HG02798 (cell line): Measurements from ENCODE around the gene SPO11.

Source experiments
- ATAC-seq: cut with Tn5 transposase; IDR thresholded peaks from one replicate; pipeline ENCODE4 v1.9.1; 2021; ENCODE audit warnings: mild to moderate bottlenecking; ENCODE audit not compliant: unreplicated experiment, poor library complexity

SPO11 gene, protein sequence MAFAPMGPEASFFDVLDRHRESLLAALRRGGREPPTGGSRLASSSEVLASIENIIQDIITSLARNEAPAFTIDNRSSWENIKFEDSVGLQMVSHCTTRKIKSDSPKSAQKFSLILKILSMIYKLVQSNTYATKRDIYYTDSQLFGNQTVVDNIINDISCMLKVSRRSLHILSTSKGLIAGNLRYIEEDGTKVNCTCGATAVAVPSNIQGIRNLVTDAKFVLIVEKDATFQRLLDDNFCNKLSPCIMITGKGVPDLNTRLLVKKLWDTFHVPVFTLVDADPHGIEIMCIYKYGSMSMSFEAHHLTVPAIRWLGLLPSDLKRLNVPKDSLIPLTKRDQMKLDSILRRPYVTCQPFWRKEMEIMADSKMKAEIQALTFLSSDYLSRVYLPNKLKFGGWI

DNA sequence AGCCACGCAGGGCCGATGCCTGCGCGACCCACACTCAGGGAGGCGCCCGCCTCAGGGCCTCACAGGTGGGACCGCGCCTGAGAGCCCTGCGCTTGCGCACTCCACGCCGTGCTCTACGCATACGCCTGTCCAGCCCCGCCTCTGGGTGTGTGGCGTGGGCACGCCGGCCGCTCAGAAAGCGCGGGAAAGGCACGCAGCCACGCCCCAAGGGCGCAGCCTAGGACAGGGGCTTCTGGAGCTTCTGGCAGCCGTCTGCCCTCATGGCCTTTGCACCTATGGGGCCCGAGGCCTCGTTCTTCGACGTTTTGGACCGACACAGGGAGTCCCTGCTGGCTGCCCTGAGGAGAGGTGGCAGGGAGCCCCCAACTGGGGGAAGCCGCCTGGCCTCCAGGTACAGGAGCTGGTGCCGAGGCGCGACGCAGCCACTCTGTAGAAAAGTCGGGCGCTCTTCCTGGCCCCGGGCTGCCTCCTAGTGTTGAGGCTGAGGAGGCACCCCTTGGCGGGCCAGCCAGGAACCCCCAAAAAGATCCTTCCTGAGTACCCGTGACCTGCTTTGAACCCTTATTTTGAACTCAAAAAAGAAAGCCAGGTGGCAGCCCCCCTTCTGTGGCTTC lies at the start of gene SPO11:
TSS of gene SPO11 (plus strand) at position 196 of the 614 bp plus-strand sequence. CDS start at position 261, 65 bp downstream.
- ATAC-seq: no peak

DNA sequence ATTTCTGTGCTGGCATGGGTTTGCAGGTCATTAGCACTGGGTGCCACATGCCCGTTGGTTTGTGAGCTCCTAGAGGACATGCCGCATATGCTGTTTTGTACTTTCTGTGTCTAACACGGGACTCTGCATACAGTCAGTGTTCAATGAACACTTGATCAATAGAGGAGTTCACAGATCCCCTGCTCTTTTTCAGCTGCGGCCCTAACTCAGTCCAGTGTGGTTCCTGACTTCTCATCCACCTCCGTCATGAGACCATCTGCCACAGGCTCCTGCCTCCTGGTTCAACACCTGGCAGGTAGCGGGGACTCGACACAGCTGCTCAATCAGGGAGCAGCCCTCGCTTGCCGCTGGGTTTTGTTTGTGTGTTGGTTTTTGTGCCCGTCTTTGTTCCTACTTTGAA lies 49.4 kb upstream of the SPO11 start:
- ATAC-seq: no peak

DNA sequence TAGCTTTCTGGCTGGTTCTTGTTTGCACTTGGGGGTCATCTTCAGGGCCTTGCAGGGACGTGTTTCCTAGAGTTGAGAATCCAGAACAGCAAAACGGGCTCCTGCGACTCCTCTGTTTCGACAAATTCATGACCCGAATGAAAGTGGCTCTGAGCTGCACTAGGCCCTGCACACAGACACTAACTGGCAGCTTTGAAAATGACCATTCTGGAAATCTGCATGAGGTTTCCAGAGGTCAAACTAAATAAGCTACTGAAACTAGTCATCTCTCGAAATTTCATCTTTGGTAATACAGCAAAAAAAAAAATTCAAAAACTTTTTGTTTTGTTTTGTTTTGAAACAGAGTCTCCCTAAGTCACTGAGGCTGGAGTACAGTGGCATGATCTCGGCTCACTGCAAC lies 47.7 kb upstream of the SPO11 start:
- ATAC-seq: no peak

DNA sequence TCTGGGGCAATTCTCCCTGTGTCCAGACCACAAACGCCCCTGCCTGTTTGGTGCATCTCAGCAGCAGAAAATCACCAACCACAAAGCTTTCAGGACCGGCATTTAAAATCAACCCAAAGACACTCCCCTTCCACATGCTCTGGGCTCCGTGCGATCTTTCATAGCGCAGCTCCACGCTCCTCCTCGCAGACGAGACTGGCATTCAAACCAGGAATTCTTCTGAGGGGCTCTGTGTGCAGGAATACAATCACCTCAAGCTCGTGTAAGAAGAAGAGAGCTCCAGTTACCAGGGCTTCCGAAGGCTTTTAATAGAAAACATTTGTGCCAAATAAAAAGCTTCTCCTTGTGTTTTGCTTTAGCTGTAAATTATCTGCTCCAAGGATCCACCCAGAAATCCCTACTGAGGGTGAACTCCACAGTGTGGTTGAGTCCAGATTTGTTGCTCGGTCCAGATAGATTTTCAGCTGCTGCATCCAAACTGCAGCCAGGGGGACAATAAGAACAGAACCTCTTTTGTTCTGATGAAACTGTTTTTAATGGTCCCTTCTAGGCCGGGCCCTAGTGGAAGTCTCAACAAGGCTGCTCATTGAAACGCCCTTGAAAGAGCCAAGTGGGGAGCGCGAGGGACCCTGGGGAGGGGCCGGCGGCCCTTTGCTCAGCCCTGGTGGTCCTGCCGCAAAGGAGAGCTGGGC lies 46.8 kb upstream of the SPO11 start:
- no peak for ATAC-seq

DNA sequence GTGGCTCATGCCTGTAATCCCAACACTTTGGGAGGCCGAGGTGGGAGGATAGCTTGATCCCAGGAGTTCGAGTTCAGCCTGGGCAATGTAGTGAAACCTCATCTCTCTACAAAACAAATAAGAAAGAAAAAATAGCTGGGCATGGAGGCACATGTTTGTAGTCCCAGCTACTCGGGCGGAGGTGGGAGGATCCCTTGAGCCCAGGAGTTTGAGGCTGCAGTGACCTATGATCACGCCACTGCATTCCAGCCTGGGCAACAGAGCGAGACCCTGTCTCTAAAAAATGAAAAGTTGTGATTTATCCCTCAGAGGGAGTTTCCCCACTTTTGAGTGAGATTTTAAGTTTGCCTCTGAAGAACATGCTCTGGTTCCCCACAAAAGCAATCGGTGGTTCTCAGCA lies 45.7 kb upstream of the SPO11 start:
- ATAC-seq: no peak

DNA sequence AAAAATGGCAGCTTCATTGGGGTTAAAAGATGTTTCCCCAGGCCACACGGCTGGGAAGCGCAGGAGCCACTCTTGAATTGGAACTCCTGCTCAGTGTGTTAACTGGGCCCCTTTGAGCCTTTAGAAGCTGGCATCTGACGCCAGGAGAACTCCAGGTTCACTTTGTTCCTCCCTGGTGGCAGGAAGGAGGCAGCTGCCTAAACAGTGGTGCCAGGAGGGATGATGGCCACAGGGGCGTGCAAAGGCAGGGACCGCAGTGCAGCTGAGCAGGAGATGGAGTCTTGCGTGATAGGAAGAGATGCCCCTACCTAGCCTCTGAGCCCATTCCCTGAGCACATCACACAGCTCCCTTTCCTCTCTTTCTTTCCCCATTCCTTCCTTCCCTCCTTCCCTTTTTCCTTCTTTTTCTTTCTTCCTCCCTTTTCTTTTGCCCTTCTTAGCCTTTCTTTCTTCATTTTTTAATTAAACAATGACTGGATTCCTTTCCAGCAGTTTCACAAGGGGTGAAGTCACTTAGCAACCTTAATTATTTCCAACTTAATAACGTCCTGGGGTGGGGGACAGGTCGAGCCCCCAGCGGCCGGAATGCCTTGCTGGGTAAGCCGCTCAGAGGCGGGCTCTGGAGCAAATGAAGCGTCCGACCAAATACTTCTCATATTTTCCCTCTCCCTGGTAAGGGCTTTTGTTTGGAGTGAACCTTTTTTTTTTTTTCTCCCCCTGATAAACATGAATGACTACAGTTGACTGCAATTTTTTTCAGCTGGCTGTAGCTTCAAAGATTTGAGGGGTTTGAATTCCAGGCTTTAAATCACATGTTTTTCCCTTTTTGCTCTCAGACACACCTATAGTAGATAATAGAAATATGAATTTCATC lies 42.4 kb upstream of the SPO11 start:
- ATAC-seq: no peak

DNA sequence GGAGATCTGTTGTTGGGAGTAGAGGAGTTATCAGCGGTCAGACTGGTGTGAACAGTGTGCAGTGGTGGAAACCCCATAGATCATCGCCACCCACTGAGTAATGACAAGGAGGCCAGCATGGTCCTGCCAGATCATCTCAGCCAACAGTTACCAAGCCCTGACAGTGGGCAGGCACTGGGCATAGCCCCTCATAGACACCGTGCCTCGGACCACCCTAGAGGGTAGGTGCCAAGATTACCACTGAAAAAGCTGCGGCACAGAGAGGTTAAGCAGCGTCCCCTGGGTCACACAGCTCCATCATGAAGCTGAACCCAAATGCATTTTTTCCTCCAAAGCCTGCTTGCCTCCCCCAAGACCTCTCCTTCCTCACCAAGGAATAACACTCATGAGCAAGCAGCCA lies 41.7 kb upstream of the SPO11 start:
- no peak for ATAC-seq

DNA sequence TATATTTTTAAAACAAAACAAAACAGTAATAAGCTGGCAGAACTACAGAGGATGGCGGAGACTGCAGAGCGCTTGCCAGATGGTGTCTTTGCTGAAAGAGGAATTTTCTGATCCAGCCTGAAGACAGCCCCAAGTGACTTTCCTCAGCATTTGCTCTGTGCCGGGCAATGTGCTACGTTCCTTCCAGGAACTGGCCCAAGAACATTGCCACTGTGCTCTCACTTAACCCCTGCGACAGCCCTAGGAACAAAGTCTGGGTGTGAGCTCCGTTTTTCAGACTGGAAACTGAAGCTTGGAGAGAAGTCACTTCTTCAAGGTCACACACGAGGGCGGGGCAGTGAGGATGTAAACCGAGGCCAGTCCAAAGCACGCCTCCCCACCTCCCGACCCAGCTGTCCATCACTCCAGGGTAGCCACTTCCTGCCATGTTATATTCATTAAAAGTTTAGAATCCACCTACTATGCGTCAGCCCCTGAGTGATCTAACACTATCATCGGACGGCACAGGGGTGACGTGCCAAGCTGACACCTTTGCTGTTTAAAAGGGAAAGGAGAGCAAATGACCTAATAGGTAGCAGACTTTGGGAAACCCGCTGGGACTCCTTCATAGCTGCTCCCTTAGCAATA lies 40.8 kb upstream of the SPO11 start:
- ATAC-seq: no peak

DNA sequence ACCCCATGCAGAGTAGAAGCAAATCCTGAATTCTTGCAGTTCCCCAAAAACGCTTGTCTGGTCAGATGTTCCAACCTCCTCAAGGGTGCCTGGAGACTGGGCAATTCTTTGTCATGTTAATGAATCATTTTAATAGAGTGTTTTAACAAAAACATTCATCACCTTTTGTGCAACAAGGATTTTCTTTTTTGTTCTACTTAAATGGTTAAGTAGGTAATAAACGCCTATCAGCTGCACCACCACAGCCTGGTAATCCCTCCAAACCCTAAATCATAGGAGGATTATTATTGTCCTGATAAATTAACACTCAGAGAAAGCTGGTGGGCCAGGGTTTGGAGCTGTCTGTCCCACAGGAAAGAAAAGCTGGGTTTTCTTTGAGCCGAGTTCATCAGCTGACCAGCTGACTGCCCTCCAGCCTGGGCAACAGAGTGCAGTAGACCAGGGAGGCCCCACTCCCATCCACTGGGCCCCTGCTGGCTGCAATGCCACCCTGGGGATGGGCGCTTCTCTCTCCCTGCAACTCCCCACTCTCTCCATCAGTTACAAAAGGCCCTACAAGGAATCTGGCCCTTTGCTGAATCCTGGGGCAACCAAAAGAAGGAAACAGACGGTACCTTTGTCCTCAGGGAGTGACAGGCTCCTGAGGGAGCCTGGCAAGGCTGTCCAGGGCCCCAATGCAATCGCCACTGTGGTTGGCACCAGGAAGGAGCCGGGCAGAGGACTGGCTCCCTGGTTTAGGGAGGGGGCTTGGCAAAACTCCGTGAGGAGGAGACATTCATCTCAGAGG lies 40.0 kb upstream of the SPO11 start:
- ATAC-seq: no peak

DNA sequence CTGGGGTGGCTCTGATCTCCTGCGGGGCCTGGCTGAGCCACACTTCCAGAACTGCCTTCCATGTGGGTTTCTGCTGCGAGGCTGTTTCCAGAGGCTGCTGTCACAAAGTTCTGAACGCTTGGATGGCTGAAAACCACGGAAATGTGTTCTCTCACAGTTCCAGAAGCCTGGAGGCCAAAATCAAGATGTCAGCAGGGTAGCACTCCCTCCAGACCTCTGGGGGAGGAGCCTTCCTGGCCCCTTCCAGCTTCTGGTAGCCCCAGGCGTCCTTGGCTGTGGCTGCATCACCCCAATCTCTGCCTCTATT lies 39.5 kb upstream of the SPO11 start:
- ATAC-seq: no peak

DNA sequence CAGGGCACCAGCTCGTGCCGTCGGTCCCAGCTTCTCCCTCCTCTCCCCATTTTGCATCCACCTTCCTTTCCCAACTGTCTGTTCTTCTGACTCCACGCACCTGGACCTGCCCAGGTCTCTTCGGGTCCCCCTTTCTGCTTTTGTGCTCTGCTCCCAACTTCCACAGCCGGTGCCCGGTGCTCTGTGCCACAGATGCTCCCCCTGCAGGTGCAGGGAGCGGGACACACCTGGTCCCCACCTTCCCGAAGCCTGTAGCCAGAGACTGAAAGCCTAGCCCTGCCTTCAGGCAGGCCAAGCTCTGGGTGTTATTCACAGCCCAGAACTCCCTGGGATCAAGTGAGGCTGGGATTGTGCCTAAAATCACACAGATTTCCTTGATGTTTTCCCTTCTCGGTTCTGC lies 38.6 kb upstream of the SPO11 start:
- ATAC-seq: no peak

DNA sequence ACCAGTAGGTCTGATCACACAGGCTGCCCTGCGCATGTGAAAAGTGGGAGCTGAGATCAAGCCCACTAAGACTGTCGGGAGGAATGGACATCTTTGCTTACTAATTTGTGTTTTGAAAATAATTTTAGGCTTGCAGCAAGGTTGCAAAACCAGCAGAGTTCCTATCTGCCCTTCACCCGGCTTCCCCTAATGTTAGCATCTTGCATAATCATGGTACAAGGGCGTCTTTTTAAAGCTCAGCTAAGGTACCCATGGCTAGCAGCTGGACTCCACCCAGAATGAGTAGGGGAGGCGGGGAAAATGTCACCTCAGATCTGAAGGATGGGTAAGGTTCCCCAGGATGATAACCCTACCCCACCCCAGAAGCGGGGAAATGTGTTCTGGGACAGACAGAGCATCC lies 37.9 kb upstream of the SPO11 start:
- no peak for ATAC-seq

DNA sequence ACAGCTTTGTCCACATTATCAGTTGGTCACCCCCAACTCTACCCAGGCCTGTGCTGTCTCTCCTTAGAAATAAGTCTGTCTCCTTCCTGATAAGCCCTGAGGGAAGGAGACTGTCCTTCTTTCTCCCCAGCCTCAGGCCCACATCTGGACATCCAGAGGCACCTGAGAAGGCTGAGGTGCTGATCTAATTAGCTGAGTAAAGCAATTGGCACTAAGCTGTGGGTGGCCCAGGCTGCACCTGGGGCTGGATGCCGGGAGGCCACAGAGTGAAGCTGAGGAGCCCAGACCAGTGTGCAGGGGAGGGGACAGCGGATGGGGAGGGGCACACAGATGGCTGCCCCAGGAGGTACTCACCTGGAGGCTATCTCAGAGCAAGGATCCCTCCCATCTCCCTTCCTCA lies 37.0 kb upstream of the SPO11 start:
- ATAC-seq: no peak

DNA sequence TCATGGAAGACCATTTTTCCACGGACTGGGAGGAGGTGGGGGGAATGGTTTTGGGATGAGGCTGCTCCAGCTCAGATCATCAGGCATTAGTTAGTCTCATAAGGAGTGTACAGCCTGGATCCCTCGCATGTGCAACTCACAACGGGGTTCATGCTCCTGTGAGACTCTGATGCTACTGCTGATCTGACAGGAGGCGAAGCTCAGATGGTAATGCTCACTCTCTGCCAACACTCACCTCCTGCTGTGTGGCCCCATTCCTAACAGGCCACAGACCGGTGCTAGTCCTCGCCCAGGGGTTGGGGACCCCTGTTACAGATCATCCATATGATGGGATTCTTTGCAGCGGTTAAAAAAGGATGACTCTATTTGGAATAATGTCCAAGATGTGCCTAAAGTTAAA lies 35.6 kb upstream of the SPO11 start:
- no peak for ATAC-seq

DNA sequence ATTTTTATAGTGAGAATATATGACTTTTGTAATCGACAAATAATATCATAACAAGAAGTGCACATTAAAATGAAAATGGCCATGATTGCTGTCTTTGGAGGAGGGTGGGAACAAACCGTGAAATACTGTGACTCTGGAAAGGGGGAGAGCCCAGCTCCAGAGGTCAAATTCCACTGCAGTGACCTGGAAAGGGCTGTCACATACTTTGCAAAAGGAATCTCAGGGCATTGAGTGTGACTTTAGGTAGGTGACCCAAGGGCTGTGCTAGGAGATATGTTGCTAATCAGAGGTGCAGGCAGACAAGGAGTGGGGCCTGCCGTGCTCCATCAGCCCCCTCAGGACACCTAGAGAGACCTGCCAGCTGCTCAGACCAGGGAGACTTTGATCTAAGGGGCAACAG lies 35.1 kb upstream of the SPO11 start:
- no peak for ATAC-seq

DNA sequence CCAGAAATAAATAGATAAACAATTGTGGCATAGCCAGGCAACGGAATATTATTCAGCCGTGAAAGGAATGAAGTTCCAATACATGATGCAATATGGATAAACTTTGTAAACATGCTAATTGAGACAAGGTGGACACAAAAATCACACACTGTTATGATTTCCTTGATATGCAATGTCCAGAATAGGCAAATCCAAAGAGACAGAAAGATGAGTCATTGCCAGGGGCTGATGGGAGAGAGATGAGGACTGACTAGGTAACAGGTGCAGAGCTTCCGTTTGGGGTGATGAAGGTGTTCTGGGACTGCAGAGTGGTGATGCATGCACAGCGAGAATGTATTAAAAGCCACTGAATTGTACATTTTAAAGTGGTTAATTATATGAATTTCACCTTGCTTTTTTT lies 31.1 kb upstream of the SPO11 start:
- ATAC-seq: no peak

DNA sequence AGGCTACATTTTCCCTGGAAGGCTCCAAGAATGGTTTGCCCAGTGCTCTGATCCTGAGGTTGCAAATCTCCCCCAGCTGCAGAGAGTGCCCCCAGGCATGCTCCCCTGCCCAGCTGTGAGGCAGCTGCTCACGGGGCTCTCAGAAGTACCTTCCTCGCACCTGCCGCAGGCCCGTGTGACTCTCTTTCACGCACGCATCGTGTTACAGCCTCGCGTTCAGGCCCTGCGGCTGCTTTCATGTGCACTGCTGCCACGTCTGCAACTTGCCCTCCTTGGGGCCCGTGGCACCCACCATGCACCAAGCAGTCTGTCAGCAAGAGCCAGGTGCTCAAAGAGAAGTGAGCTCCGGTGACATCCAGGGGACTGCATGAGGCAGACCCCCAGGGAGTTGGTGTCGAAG lies 28.6 kb upstream of the SPO11 start:
- no peak for ATAC-seq

DNA sequence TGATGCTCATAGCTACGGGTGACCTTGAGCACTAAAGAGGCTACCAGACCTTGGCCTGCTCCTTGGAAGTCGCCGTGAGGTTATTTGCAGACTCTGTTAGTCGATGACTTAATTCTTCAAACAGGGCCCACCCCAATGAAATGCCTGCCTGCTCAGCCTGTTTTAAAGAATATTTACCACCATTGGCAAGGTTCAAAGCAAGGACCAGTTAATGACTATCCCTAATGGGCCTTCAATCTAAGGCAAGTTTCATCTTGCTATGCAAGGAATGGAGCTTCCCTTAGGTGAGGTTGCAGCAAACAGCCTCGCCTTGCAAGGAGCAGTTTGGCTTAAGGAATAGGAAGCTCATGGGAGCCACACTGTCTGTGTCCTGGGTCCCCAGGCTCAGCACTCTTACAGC lies 22.9 kb upstream of the SPO11 start:
- ATAC-seq: no peak

DNA sequence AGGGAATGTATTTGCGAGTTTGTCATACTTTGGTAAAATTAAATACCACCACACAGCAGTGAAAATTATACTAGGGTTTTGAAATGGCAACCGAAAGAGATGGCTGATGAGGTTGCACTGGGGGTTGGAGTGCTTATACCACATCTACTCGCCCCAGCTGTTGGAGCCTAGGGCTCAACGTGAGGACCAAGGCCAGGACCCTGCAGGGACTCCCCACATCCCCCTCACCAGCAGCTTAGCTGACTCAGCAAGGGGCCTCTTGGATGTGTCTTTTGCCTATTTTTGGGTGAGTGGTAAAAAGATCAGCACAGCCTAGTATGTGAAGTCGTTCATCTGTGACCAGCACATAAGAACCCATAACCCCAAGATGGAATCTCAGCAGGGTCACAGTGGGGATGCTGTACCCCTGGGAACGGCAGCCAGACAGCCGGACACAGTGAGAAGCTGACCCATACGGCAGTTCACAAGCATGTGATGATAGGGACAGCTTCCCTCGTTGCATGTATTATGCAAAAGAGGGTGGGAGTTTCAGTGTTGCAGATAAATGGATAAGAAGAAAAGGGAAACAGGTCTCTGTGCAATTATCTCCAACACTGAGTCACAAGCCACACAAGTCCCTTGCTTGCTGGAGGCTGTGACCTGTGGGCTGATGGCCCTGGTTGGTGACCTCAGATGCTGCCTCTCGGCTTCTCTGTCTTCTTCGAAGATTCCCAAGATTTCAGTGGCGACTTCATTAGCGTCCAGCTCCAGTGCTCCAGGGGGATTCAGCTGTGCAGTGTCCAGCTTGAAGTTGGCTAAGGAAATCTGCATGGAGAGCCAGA lies 20.9 kb upstream of the SPO11 start:
- ATAC-seq: no peak
